DMS53 treated with DMSO at 0.1 percent for 48 hours (cell line): ENCODE results near the gene BTRC.
"Not testable (repeated sequence)": the region's sequence is repeated elsewhere in the genome, so short reads cannot be mapped to it uniquely, and the experiment has no call there.

Experiments used
- DNase-seq: peaks from one replicate; lab custom pipeline; 2025; ENCODE audit not compliant: unreplicated experiment; lab: John Stamatoyannopoulos, UW

BTRC gene

DNA sequence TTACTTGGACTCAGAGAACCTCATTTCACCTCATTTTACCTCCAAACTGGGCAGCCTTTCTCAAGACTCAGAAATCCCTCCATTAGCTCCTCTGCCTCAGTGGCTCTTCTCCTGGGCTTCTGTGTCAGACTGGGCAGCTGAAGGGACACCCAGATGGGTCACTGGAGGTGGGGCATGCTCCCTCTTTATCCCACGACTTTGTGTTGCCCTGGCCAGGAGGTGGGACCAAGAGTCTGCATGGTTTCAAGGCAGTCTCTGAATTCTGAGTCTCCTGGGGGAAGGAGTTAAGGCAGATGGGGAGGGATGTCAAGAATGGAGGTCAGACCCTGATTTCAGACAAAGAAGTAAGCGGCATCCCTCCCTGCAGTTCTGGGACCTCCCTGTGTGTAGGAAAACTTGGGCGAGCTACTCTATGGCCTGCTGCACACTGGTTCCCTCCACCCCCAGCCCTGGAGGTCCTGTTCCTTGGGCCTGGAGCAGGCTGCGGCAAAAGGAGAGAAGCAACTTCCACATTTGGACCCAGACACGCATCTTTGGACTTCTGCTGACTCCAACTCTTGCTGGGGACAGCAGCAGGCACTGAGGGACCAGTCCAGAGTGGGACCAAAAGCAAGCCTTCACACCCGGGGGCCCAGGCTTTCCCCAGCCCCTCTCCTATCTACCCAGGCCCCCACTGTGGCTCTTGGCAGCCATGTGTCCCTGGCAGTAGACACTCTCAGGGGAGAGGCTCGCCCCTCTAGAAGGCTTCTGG, 223.3 kb downstream of the BTRC start:
- DNase-seq, result no peak

DNA sequence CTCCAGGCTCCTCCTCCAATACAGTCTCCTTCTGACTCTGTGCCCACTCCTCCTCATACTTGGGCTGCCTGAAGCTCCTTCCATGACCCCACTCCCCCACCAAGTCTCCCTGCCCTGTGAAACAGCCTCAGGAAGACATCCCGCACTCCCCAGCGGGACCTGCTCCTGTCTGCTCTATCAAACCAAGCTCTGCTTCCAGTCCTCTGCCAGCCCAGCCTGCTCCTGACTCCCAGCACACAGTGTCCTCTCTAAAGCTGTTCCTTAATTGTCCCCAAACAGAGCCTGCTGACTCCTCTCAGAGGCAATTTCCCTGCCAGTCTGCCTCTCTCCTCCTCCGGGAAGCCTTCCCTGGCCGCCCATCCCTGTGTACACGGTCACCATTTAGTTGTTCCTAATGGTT, 224.2 kb downstream of the BTRC start:
- no peak for DNase-seq

- DNase-seq, result no peak
These were observed 225.0 kb downstream of the BTRC start for GRCh38 chr10:101578803-101579515.

DNA sequence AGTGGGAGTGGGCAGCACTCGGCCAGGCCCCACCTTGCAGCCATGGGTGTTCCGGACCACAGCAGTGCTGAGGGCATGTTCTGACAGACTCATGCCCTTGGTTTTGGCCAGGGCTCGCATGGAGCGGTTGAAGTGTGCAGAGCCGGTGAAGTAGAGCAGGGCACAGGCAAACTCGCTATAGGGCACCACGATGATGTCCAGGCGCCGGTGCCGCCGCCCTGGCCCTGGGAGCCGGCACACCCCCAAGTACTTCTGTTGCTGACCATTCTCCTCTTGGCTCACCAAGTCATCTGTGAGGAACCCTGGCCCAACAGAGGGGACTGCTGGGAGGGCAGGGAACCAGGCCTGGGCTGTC, 225.5 kb downstream of the BTRC start:
- DNase-seq, result no peak

GRCh38 chr10:101580486-101581399, 226.8 kb downstream of the BTRC start:
- no peak for DNase-seq

DNA sequence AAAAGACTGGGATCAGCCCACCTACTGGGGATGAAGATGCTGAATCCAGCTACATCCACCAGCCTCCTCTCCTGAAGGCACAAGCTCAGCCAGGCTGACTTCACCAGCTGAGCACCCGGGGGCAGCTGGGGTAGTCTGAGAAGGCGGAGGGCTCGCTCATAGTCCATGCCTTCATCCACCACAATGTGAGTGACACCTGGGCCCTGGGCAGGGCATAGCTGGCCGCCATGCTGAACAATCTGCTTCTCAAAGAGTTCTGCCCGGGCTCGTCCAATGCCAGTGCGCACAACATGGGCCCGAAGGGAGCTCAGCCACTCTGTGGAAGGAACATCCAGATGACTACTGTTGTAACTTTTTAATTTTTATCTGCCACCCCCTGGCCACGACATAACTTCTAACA, 231.9 kb downstream of the BTRC start:
- no peak for DNase-seq

GRCh38 chr10:101587725-101588653, 234.0 kb downstream of the BTRC start, which contains the start of the genes DPCD and POLL:
DPCD (plus strand) TSS chr10:101588321; CDS start chr10:101588337, 16 bp downstream.
POLL (minus strand) TSS chr10:101588257; CDS start chr10:101587360, 897 bp downstream.
- peak; percentile 77 for DNase-seq

DNA sequence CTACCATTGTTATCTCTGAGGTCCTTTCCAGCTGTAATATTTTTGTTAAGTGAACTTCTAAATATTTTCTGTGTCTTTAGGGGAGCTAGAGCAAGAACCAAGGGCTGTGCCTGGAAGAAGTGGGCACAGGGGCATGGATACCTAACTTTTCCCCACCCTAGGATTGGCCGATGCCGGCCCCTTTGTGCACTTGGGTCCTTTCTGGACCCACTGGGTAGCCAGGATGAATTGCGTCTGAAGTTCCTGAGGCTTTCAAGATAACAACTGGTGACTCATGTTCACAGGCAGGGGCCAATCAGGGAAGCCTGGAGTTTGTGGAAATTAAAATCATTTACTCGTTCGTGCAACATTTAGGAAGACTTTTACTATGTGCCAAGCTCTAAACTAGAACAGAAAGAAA, 234.9 kb downstream of the BTRC start:
- DNase-seq, result no peak

- not testable (repeated sequence) for DNase-seq
These were observed 239.4 kb downstream of the BTRC start for GRCh38 chr10:101593331-101593730.

- no peak for DNase-seq
These were observed 241.8 kb downstream of the BTRC start for GRCh38 chr10:101595591-101596433.

GRCh38 chr10:101597091-101597900, 243.3 kb downstream of the BTRC start:
- no peak for DNase-seq

DNA sequence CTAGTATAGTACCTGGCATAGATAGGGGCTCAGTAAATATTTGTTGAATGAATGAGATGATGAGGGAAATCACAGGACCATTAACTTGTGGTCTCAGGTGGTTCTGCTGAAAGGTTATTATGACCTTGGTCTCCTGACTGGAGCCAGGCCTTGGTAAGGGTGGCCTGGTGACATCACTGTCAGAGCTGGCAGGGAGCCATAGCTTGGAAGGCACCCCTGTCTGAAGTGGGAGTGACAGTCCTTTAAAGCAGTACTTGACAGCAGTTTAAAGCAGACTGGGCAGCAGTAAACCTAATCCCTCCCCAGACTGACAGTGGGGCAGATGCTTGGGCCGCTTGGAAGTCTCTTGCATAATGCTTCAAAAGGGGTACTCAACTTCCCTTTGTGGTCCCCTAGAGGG, 247.6 kb downstream of the BTRC start:
- DNase-seq, result no peak

DNA sequence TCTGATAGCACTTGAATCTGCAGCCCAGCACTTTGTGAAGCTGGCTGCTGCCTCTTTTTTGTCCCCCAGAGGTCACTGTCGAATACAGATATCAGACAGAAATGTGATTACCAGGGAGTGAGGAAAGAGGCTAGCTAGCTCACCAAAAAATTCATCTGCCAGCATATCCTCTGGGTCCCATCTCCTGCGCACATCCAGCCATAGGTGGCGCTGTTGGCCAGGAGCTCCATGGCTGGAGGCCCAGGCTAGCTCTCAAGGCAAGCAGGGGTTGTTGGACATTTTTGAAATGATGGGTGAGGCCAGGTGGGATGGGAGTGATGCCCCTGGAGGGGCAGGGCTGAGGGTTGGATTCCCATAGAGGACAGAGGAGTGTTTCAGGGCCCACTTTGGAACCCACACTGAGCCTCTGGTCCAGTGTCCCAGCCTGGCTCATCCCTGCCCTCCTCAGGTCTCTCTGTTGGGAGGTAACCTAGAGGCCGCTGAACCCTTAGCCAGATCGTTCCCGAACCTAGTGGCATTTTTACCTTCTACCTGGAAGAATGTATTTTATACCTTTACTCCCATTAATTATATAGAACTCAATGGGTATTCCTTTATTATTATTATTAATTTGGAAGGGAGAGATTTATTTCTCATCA, 248.9 kb downstream of the BTRC start:
- peak; percentile 69 for DNase-seq
